SH-SY5Y (cell line): ENCODE data around the gene ACD.

Experiments
- GATA2 ChIP-seq: IDR thresholded peaks from 2 replicates; pipeline ENCODE4 v1.6.1; 2011; ENCODE audit warnings: mild to moderate bottlenecking, low read depth, low read length
- GATA3 ChIP-seq: IDR thresholded peaks from 2 replicates; pipeline ENCODE4 v1.6.1; 2011; ENCODE audit warnings: low read depth, mild to moderate bottlenecking, low read length, moderate library complexity

- no peak for TF ChIP-seq GATA3
- TF ChIP-seq GATA2, result no peak
Observed at GRCh38 chr16:67654403-67654911, 5.6 kb downstream of the ACD start.
